Cerebellar nuclear complex (tissue), 1 donor: ENCODE measurements around the gene XRCC3.
A peak's percentile ranks its signal among the peaks of the same experiment; 100 is the strongest.

ENCODE experiments used
- DNase-seq, 2 experiments: peaks; one replicate each; lab custom pipeline; 2025; lab: John Stamatoyannopoulos, UW

Gene XRCC3

GRCh38 chr14:103738701-103739451, 23.6 kb upstream of the XRCC3 start:
- DNase-seq, result peak; percentile 15 to 36

GRCh38 chr14:103738166-103738565, 22.9 kb upstream of the XRCC3 start:
- no peak for DNase-seq

GRCh38 chr14:103737432-103738045, 22.3 kb upstream of the XRCC3 start:
- no peak for DNase-seq

GRCh38 chr14:103736546-103737431, 21.5 kb upstream of the XRCC3 start:
- DNase-seq, result no peak

DNA sequence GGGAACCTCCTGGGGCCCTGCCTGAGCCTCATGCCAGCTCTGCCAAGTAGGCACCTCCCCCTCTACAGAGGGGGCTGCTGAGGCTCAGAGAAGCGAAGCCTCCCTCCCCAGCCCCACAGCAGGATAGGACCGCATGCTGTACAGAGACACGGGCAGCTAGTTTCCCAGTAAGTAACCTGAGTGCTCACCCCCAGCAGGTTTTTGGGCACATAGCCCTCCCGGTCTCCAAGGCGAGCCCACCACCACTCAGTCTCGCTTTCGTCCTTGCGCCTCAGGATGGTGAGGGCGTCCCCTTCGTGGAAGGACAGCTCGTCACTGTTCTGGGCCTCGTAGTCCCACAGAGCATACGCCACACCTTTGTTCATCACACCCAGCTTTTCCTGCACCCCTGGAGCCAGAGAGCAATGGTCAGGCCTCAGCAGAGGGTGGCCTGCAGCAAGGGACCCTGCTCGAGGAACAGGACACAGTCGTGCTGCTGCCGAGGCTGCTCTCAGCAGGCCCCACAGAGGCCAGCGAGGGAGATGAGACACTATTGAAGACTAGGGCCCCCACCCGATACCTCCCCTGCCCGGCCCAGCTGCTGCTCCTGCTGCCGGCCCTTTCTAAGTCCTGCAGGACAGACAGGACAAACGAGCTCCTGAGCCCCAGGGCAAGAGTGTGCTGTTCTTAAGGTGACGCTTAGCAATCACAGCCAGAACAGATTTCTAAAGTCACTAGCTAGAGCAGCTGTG, 20.7 kb upstream of the XRCC3 start:
- no peak for DNase-seq

GRCh38 chr14:103735439-103735814, 20.2 kb upstream of the XRCC3 start:
- no peak for DNase-seq

GRCh38 chr14:103735022-103735421, 19.8 kb upstream of the XRCC3 start:
- DNase-seq, result no peak

DNA sequence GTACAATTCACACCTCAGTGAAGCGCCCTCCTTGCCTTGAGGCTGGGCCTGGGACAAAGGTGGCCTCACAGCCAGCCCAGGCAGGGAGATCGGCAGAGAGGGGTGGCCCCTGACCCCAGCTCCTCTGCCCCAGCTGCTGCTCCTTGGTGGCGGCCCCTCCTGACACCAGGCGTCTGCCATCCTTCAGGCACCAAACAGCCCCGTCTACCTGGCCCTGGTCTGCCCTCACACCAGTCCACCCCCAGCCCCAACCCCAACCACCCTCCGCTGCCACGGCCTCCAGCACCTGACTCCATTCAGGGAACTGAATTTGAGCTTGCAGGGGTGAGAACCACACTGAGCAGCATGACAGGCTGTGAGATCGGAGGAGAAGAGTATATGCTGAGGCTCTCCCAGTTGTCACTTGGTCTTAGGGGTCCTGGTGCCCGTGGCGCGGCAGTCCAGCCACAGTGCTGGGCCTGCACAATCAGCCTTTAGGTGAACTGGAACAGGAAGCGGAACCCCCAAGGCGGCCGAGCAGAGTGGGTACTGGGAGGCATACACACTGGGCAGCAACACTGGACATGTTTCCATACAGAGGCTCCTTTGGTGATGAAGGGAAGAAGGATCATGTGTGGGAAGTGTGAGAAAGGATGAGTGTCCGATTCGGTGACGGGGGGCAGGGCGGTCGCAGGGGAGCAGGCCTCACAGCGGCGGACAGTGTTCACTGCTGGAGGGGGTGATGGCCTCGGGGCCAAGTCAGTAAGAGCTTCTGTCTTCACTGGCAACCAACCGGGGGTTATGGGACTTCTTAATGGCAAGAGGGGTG, 19.0 kb upstream of the XRCC3 start:
- DNase-seq, result no peak

DNA sequence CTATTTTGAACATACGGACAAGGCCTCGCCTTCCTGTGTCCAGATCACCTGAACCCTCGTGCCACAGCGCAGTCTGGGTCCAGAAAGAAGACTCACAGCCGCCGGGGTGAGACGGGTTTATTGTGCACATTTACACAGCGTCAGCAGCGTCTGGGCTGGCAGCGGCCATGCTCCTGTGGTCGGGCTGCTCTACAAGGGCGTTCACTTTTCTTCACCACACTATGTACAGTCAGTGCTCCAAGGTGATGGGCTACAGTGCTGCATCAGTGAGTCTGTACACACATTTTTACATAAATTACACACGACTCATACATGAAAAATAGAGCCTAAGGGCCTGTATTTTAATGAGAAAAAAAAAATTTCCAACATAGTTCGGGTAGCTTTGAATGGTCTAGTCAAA, 18.4 kb upstream of the XRCC3 start:
- no peak for DNase-seq

DNA sequence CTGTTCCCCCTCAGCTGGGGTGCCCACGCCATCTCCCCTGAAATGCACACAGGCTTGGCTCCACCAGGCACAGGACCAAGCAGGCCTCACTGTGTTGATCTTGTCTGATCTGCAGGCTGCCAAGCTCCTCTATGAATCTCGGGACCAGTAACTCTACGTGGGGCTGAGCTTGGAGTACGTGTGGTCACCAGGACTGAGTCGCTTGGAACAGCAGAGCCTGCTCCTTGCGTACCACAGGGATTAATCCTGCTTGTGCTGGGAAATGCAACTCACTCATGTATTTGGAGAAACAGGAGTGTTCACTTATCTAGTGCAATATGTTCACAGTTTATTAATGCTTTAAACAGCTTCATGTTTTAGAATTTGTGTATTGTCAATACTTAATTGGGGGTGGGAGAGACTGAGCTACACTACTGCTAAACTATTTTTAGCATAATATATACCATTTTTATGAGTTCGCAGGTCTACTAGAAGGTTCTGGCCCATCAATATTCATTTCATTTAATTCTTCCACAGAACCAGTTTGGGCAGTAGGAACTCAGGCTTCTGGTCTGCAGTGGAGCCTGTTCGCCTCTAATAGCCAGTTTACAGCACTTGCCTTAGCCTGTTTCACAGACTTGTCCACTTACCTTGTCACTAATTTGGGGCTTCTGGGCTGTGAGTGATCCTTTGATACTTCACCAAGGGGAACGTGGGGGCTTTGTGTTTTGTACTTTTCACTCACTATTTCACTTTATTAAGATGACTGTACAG, 17.8 kb upstream of the XRCC3 start:
- DNase-seq, result no peak

GRCh38 chr14:103731916-103732867, 16.9 kb upstream of the XRCC3 start:
- no peak for DNase-seq

DNA sequence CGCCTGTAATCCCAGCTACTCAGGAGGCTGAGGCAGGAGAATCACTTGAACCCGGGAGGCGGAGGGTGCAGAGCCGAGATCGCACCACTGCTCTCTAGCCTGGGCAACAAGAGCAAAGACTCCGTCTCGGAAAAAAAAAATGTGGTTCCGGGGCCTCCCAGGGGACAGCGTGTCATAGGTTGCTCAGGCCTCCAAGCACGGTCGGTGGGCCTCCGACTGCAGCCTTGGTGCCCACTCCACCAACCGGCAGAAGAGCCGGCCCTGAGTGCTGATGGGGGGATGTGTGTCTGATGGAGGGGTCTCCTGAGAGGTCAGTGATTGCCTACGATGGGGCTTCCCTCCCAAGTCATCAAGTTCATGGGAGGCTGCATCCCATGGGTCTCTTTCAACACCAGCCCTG, 16.2 kb upstream of the XRCC3 start:
- no peak for DNase-seq

- DNase-seq, result no peak
Measured at GRCh38 chr14:103730490-103731035, 15.3 kb upstream of the XRCC3 start.

DNA sequence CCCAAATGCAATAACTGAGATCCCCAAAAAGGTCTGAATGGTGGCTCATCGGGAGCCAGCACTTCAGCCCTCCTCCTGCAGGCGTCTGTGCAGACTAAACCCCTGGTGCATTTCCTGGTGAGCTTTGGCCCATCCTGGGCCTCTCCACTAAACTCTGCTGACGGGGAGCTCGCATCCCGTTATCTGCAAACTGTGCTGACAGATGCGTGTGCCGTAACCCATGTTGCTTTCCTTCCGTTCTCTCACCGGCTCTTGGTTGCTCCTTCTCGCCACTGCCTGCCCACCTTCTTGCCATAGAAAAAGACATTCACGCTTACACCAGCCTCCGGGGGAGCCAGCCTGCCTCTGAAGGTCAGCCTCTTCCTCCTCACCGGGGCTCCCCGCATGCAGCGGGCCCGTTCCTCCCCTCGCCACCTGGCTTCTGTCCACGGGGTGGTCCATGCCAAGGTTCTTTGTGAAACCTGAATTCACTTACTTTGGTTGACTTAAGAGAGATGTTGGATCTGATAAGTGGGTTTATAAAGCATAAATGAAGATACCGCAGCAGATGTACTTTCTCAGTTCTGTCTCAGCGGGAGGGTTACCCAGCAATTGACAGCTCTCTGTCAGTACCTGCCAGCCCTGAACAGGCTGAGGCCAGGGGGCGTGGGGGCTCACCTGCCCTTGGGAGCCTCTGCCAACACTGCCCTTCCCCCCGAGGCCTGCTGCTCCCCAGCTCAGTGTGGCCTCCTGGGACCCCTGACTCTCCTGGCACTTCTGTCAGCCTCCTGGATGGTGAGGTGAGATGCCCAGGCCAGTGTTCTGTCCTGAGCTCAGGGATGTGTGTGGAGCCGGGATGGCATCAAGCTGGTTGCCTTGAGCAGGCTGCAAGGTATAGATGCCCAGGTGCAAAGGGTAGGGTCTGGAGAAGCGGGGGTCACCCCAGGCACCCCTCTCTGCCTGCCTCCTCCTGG, 14.5 kb upstream of the XRCC3 start:
- no peak for DNase-seq

DNA sequence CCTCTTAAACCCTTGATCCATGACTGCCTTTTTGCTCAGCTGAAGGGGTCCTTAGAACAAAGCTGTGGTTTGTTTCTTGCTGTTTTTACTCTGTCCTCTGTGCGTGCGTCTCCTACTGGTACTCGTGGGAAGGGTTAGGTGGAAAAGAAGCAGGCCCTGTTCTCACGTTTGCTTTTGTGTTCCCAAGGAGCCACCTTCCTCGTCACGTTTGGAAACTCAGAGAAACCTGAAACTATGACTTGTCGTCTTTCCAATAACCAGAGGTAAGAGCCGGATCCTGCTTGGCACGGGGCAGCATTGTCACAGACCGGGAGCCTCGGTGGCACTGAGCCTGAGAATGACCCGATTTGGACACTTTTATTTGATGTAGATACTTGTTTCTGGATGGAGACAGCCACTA, 13.5 kb upstream of the XRCC3 start:
- no peak for DNase-seq

DNA sequence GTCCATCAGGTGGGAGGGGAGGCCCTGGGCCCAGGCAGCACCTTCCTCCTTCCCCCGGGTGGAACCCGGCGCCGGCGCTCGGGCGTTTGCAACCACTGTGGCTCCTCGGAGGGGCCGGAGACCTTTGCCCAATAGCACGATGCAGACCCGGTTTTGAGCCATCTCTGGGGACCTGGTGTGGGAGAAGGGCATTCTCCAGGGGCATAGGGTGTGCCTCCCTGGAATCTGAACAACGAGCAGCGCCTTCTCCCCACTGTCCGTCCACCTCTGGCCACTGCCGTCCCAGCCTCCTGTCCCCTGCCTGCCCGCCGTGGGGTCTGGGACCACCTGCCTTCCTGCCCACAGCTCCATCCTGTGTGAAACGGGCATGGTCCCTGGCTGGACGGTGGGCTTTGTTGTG, 12.9 kb upstream of the XRCC3 start:
- DNase-seq, result no peak

GRCh38 chr14:103727313-103727980, 12.2 kb upstream of the XRCC3 start:
- no peak for DNase-seq
